HG03039 (cell line): ENCODE results near the gene RBM23.
"Not testable (repeated sequence)": the region's sequence is repeated elsewhere in the genome, so short reads cannot be mapped to it uniquely, and the experiment has no call there.

Experiments
- ATAC-seq: cut with Tn5 transposase; IDR thresholded peaks from one replicate; pipeline ENCODE4 v1.9.1; 2021; ENCODE audit warnings: mild to moderate bottlenecking, moderate library complexity; ENCODE audit not compliant: unreplicated experiment

Gene RBM23

GRCh38 chr14:22870811-22871223 is 48.1 kb downstream of the RBM23 start:
- peak; percentile 29 for ATAC-seq

GRCh38 chr14:22866874-22867273 is 52.1 kb downstream of the RBM23 start:
- ATAC-seq: no peak

- no peak for ATAC-seq
These were observed 53.2 kb downstream of the RBM23 start for GRCh38 chr14:22865424-22866405.

GRCh38 chr14:22864979-22865378 is 54.0 kb downstream of the RBM23 start:
- ATAC-seq: no peak

GRCh38 chr14:22861651-22862050 is 57.3 kb downstream of the RBM23 start:
- no peak for ATAC-seq

- not testable (repeated sequence) for ATAC-seq
These were observed 58.6 kb downstream of the RBM23 start for GRCh38 chr14:22860377-22860776.

DNA sequence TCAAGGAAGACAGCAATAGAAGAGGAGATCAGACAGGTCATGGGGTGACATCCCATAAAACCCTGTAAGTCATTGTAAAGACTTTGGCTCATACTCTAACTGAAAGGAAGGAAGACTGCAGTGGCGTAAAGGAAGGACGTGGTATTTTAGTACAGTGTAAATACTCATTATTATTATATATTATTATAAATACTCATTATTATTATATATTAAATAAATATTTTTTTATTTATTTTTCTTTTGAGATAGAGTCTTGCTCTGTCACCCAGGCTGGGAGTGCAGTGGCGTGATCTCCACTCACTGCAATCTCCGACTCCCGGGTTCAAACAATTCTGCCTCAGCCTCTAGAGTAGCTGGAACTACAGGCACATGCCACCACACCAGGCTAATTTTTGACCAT is 62.5 kb downstream of the RBM23 start:
- no peak for ATAC-seq

DNA sequence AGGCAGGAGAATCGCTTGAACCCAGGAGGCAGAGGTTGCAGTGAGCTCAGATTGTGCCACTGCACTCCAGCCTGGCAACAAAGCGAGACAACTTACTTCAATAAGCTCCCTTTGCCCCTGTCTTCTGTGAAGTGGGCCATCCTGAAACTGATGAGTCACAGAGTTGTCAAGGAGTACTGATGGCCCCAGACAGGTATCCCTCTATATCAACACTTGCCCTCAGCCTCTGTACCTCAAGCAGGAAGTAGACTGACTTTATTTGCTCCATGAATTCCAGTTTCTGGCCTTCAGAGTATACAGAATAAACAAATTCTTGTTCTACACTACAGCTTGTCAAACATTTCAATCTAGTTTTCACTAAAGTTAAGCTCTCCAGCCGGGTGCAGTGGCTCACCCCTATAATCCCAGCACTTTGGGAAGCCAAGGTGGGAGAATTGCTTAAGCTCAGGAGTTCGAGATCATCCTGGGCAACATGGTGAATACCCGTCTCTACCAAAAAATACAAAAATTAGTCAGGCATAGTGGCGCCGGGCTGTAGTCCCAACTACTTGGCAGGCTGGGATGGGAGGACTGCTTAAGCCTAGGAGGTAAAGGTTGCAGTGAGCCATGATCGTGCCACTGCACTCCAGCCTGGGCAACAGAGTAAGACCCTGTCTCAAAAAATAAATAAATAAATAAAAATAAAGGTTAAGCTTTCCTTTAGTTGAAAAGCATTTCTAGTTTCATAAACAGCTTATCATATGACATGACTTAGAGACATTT is 63.8 kb downstream of the RBM23 start:
- ATAC-seq: no peak

- not testable (repeated sequence) for ATAC-seq
These were observed 64.7 kb downstream of the RBM23 start for GRCh38 chr14:22854296-22854695.

- no peak for ATAC-seq
These were observed 65.8 kb downstream of the RBM23 start for GRCh38 chr14:22852940-22853767.

DNA sequence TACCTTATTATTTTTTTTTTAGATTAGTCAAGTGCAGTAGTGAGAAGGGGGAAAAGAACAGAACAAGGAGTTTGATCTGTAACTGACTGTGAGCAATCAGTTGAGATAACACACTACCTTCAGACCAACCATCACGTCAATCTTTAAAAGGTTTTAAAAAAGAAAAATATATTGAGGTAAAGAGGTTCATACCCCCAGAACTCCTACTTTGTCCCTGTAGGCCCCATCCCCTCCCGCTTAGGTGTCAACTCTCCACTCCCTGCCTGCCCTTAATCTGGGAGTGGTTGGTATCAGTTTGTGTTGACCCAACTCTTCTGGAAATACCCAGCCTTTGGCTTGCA is 66.4 kb downstream of the RBM23 start:
- ATAC-seq: no peak

- ATAC-seq: not testable (repeated sequence)
These were observed 66.8 kb downstream of the RBM23 start for GRCh38 chr14:22852178-22852577.

DNA sequence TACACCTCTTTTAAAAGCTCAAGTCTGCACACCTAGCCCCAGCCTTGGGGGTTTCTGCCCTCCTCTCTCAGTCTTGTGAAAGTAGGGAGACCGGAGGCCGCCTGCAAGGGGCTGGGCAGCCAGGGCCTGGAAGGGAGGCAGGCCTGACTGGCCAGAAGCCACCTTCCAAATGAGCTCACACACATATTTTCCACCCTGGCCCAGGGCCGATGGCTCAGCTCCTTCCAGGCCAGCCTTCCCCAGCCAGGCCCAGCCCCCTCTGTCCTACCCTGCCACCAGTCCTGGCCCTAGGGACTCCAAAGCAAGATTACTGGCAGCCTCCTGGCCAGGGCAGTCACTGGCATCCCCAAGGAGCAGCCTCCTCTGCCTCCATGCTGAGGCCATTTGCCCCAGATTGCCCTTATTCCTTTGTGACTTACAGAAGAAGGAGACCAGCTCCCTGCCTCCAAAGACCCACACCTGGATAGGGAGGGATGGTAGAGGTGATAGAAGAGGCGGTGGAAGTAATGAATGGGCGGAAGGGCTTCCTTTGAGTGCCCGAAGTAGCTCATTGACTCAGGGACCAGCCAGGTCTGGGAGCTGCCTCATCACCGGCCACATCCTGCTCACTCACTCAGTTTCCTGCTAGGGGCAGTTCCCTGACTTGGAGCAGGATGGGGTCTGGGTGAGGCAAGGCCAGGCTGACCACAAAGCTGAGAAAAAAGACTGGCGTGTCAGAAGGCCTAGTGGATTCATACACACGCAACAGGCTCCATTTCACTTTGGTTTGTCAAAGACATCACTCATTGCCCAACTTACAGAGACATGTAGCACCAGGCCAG is 67.8 kb downstream of the RBM23 start:
- no peak for ATAC-seq

GRCh38 chr14:22849212-22849819 is 69.6 kb downstream of the RBM23 start:
- no peak for ATAC-seq

GRCh38 chr14:22848351-22849164 is 70.4 kb downstream of the RBM23 start:
- ATAC-seq: no peak

DNA sequence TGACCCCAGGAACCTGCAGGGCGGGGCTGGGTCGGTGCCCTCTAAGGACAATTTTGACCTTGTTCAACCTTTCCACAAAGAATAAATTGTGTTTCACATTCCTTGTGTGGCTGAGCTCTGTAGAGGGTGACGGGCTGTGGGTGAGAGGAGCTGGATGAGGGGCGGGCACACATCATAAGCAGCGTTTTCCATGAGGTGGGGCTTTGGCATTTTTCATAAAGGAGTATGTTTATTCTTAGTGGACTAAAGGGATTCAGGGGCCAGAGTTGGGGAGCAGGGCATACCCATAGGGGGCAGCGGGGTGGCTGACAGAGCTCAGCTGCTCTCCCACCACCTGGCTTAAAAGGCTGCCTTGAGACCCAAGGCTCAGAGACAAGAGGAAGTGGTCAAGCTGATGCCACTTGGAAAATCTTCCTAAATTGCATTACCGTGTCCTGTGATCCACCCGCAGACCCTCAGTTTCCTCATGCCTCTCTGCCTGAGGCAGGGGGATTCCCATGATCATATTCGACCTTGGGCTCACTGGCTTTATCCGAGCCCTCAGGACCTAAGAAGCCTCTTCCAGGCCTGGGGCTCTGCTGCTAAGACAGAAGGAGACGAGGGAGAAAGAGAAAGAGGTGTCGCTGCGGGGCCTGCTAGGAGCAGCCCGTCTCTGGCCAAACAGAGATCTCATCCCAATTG is 71.1 kb downstream of the RBM23 start:
- no peak for ATAC-seq

- ATAC-seq: no peak
These were observed 72.1 kb downstream of the RBM23 start for GRCh38 chr14:22846811-22847307.
